H1 (cell line): Measurements from ENCODE around the gene SMARCD1. TPM values are rescaled to one million over a fixed set of nuclear protein-coding genes. Genes with fewer than 3 reads are reported as not detected.

Experiments
- CTCF ChIA-PET: fragments of 300-600 bp; sonication (Branson Sonifier 250); formaldehyde crosslinking; loops from one replicate; lab custom pipeline; 2021; ENCODE audit not compliant: partially characterized antibody; lab: Charles Lee
- POLR2A ChIA-PET: fragments of 300-600 bp; sonication (Branson Sonifier 250); formaldehyde crosslinking; loops from one replicate; lab custom pipeline; 2021; ENCODE audit warnings: inconsistent platforms; ENCODE audit not compliant: partially characterized antibody; lab: Charles Lee
- DNase-seq, 2 experiments: peaks; one replicate each; pipeline versions ENCODE4 v3.0.0 to v3.0.0-alpha.2; 2010 to 2022; ENCODE audit warnings: low spot score in 2 of 2, low read depth in 1 of 2, mixed read lengths in 1 of 2
- FAIRE-seq: peaks from 2 replicates; lab custom pipeline; 2011; peaks lifted over from hg19 to GRCh38; lab: Jason Lieb, UNC
- H2AFZ ChIP-seq: 2 replicates; pipeline ENCODE4 v1.8.1; 2012; ENCODE audit warnings: low read length, inconsistent platforms
- H2AK5ac ChIP-seq: 2 replicates; pipeline ENCODE4 v1.6.1; 2013; ENCODE audit warnings: low read depth, low read length
- H2BK120ac ChIP-seq: replicated peaks from 2 replicates; pipeline ENCODE3; 2013; ENCODE audit warnings: low read depth, low read length, inconsistent platforms
- H2BK12ac ChIP-seq: 2 replicates; pipeline ENCODE4 v1.6.1; 2013; ENCODE audit warnings: low read depth, low read length
- H2BK15ac ChIP-seq: 2 replicates; pipeline ENCODE4 v1.6.1; 2013; ENCODE audit warnings: low read length
- H2BK20ac ChIP-seq: 2 replicates; pipeline ENCODE4 v1.6.1; 2013; ENCODE audit warnings: low read length
- H2BK5ac ChIP-seq: 2 replicates; pipeline ENCODE4 v1.6.1; 2013; ENCODE audit warnings: low read depth, low read length
- H3K14ac ChIP-seq: 2 replicates; pipeline ENCODE4 v1.6.1; 2013; ENCODE audit warnings: inconsistent platforms; ENCODE audit not compliant: insufficient read length
- H3K18ac ChIP-seq: 2 replicates; pipeline ENCODE4 v1.6.1; 2013; ENCODE audit warnings: low read length; ENCODE audit errors: extremely low read depth
- H3K23ac ChIP-seq: 2 replicates; pipeline ENCODE4 v1.6.1; 2013; ENCODE audit warnings: inconsistent platforms; ENCODE audit not compliant: insufficient read length
- H3K23me2 ChIP-seq: 2 replicates; pipeline ENCODE4 v1.6.1; 2013; ENCODE audit warnings: low read depth, low read length
- H3K27ac ChIP-seq: 2 replicates; pipeline ENCODE4 v1.6.1; 2011; ENCODE audit warnings: low read depth, low read length, inconsistent platforms
- H3K27me3 ChIP-seq, 4 experiments: replicated peaks in 1 of 4; 1 replicate in 1 of 4; 2 replicates in 3 of 4; pipeline versions ENCODE4 v1.6.1 to v1.8.1; 2011 to 2013; ENCODE audit warnings: low read length in 3 of 4, mild to moderate bottlenecking in 3 of 4, inconsistent platforms in 2 of 4, mixed read lengths in 2 of 4, moderate library complexity in 1 of 4; ENCODE audit not compliant: control insufficient read depth in 3 of 4, insufficient read depth in 3 of 4; ENCODE audit errors: extremely low read depth in 1 of 4
- H3K36me3 ChIP-seq, 4 experiments: 2 replicates each; pipeline versions ENCODE4 v1.6.1 to v1.8.1; 2011 to 2013; ENCODE audit warnings: mild to moderate bottlenecking in 4 of 4, low read length in 3 of 4, moderate library complexity in 2 of 4, control low read depth in 1 of 4, inconsistent platforms in 1 of 4; ENCODE audit not compliant: insufficient read depth in 4 of 4, control insufficient read depth in 2 of 4
- H3K4ac ChIP-seq: replicated peaks from 2 replicates; pipeline ENCODE3; 2013; ENCODE audit warnings: low read length, low read depth, mixed read lengths, inconsistent platforms; ENCODE audit not compliant: insufficient read length
- H3K4me1 ChIP-seq, 4 experiments: replicated peaks in 1 of 4; 1 replicate in 1 of 4; 2 replicates in 3 of 4; pipeline versions ENCODE4 v1.6.1 to v1.8.1; 2011 to 2013; ENCODE audit warnings: low read length in 3 of 4, inconsistent platforms in 2 of 4, mixed read lengths in 1 of 4; ENCODE audit not compliant: insufficient read depth in 4 of 4, control insufficient read depth in 3 of 4
- H3K4me2 ChIP-seq, 2 experiments: 2 replicates each; pipeline versions ENCODE4 v1.6.1 to v1.8.1; 2011 to 2013; ENCODE audit warnings: low read depth in 2 of 2, low read length in 2 of 2, control low read depth in 1 of 2, inconsistent platforms in 1 of 2, mild to moderate bottlenecking in 1 of 2; ENCODE audit not compliant: insufficient read depth in 1 of 2
- H3K4me3 ChIP-seq, 4 experiments: fragments of 200-600, 300-600 bp in 1 of 4; sonication (generic), shearing (Covaris generic), sonication (Bioruptor Twin) in 1 of 4; 2 replicates each; pipeline versions ENCODE4 v1.5.1 to v1.8.1; 2011 to 2016; ENCODE audit warnings: low read length in 4 of 4, low read depth in 3 of 4, control low read depth in 2 of 4, inconsistent platforms in 2 of 4, mild to moderate bottlenecking in 2 of 4, mixed read lengths in 1 of 4, moderate library complexity in 1 of 4; ENCODE audit not compliant: insufficient read depth in 2 of 4; ENCODE audit errors: extremely low read depth in 1 of 4
- H3K56ac ChIP-seq: replicated peaks from 2 replicates; pipeline ENCODE3; 2013; ENCODE audit warnings: low read depth, mild to moderate bottlenecking, mixed read lengths, low read length, inconsistent platforms; ENCODE audit not compliant: insufficient read length
- H3K79me1 ChIP-seq: 2 replicates; pipeline ENCODE4 v1.6.1; 2013; ENCODE audit warnings: low read depth, low read length, control low read depth
- H3K79me2 ChIP-seq, 2 experiments: 2 replicates each; pipeline versions ENCODE4 v1.6.1 to v1.8.1; 2012 to 2013; ENCODE audit warnings: low read length in 2 of 2, mild to moderate bottlenecking in 2 of 2, inconsistent platforms in 1 of 2; ENCODE audit not compliant: insufficient read depth in 2 of 2, control insufficient read depth in 1 of 2
- H3K9ac ChIP-seq, 4 experiments: replicated peaks in 1 of 4; 1 replicate in 1 of 4; 2 replicates in 3 of 4; pipeline versions ENCODE4 v1.6.1 to v1.8.1; 2011 to 2013; ENCODE audit warnings: low read depth in 3 of 4, low read length in 3 of 4, control low read depth in 2 of 4, mild to moderate bottlenecking in 2 of 4, moderate library complexity in 2 of 4, inconsistent platforms in 1 of 4; ENCODE audit errors: extremely low read depth in 1 of 4
- H3K9me3 ChIP-seq, 2 experiments: 2 replicates each; pipeline versions ENCODE4 v1.6.1 to v1.8.1; 2012 to 2013; ENCODE audit warnings: mild to moderate bottlenecking in 2 of 2, moderate library complexity in 2 of 2, control low read depth in 1 of 2, inconsistent platforms in 1 of 2, low read depth in 1 of 2, low read length in 1 of 2, mixed read lengths in 1 of 2; ENCODE audit not compliant: insufficient read depth in 2 of 2
- H4K20me1 ChIP-seq, 2 experiments: replicated peaks in 1 of 2; 2 replicates each; pipeline versions ENCODE3 to v1.8.1; 2011 to 2013; ENCODE audit warnings: inconsistent platforms in 2 of 2, low read length in 2 of 2, mild to moderate bottlenecking in 1 of 2; ENCODE audit not compliant: insufficient read depth in 2 of 2, control insufficient read depth in 1 of 2
- H4K5ac ChIP-seq: 2 replicates; pipeline ENCODE4 v1.6.1; 2013; ENCODE audit warnings: low read length, low read depth, mixed read lengths, inconsistent platforms; ENCODE audit not compliant: insufficient read length
- H4K8ac ChIP-seq: 2 replicates; pipeline ENCODE4 v1.8.0; 2013; ENCODE audit warnings: mild to moderate bottlenecking, moderate library complexity, low read length, inconsistent platforms; ENCODE audit not compliant: insufficient read depth; ENCODE audit errors: extremely low read depth
- H4K91ac ChIP-seq: replicated peaks from 2 replicates; pipeline ENCODE3; 2013; ENCODE audit warnings: low read length, mixed read lengths, inconsistent platforms; ENCODE audit not compliant: insufficient read length
- ASH2L ChIP-seq: fragments of 200-600, 300-600 bp; sonication (generic); IDR thresholded peaks from one replicate; pipeline ENCODE4 v1.7.1; 2017; ENCODE audit warnings: low read length
- BACH1 ChIP-seq: IDR thresholded peaks from 2 replicates; pipeline ENCODE4 v1.6.1; 2012; ENCODE audit warnings: low read length, improper control_type of control experiment
- CBX5 ChIP-seq: fragments of 300-800, 300-1000 bp; sonication (generic); IDR thresholded peaks from 2 replicates; pipeline ENCODE4 v1.7.1; 2016; ENCODE audit warnings: antibody characterized with exemption, low read length, low read depth
- CEBPB ChIP-seq: IDR thresholded peaks from 2 replicates; pipeline ENCODE4 v1.6.1; 2012; ENCODE audit warnings: low read depth, low read length
- CTCF ChIP-seq, 3 experiments: IDR thresholded peaks; 1 replicate in 2 of 3; 2 replicates in 1 of 3; pipeline versions ENCODE4 v1.5.1 to v1.6.1; 2011; ENCODE audit warnings: low read length in 3 of 3, mild to moderate bottlenecking in 3 of 3, inconsistent platforms in 2 of 3, low read depth in 1 of 3, moderate library complexity in 1 of 3; ENCODE audit not compliant: insufficient read depth in 1 of 3; ENCODE audit errors: control extremely low read depth in 1 of 3
- EP300 ChIP-seq, 2 experiments: IDR thresholded peaks; 1 replicate in 1 of 2; 2 replicates in 1 of 2; pipeline ENCODE4 v1.6.1; 2011 to 2012; ENCODE audit warnings: low read depth in 2 of 2, low read length in 2 of 2, mild to moderate bottlenecking in 2 of 2, borderline replicate concordance in 1 of 2, inconsistent platforms in 1 of 2, moderate library complexity in 1 of 2
- JUND ChIP-seq: IDR thresholded peaks from 2 replicates; pipeline ENCODE4 v1.6.1; 2011; ENCODE audit warnings: mild to moderate bottlenecking, improper control_type of control experiment, low read length
- MAFK ChIP-seq: IDR thresholded peaks from 2 replicates; pipeline ENCODE4 v1.6.1; 2012; ENCODE audit warnings: low read depth, mild to moderate bottlenecking, improper control_type of control experiment, low read length
- SAP30 ChIP-seq: fragments of 300-600 bp; sonication (generic); IDR thresholded peaks from 2 replicates; pipeline ENCODE4 v1.7.1; 2012; ENCODE audit warnings: low read length, moderate library complexity, mild to moderate bottlenecking, inconsistent platforms; ENCODE audit not compliant: insufficient read depth, insufficient replicate concordance
- SIN3A ChIP-seq, 2 experiments: IDR thresholded peaks in 1 of 2; conservative IDR thresholded peaks in 1 of 2; 2 replicates each; pipeline ENCODE4 v1.6.1; 2011 to 2012; ENCODE audit warnings: low read length in 2 of 2, improper control_type of control experiment in 1 of 2, low read depth in 1 of 2, mild to moderate bottlenecking in 1 of 2
- SP4 ChIP-seq: IDR thresholded peaks from 2 replicates; pipeline ENCODE4 v1.6.1; 2012; ENCODE audit warnings: low read length, inconsistent platforms
- WGBS, 2 experiments: shearing (Covaris generic) in 1 of 2; methylation state at CpG; one replicate each; pipeline versions ENCODE4 v1.1.6 to v1.1.7; 2013 to 2015; ENCODE audit warnings: low lambda C conversion rate in 2 of 2, mixed read lengths in 2 of 2, inconsistent platforms in 1 of 2, low coverage in 1 of 2, missing lambda C conversion rate in 1 of 2; ENCODE audit not compliant: insufficient replicate concordance in 2 of 2, insufficient coverage in 1 of 2, insufficient read length in 1 of 2; ENCODE audit errors: extremely low coverage in 1 of 2, missing lambda C conversion rate in 1 of 2; 5-methylcytosine and 5-hydroxymethylcytosine counted together
- polyA plus RNA-seq, 7 experiments: library from polyadenylated mRNA; depleted of rRNA in 3 of 7; stranded (reverse) in 5 of 7; unstranded in 2 of 7; fragments of >200 nt in 5 of 7; fragments of 200-250 nt in 2 of 7; gene quantifications; 1 replicate in 5 of 7; 2 replicates in 1 of 7; 4 replicates in 1 of 7; pipeline versions ENCODE4 v1.2.1 to v1.2.3, GENCODE V29; 2011 to 2013; ENCODE audit warnings: missing spikeins in 2 of 7, mixed read lengths in 2 of 7
- total RNA-seq: library from RNA; stranded (reverse); fragmentation: NEBNext Ultra II Directional; extraction: Animal tissue kit (Norgen Biotek cat#: 25700); gene quantifications from 2 replicates; pipeline ENCODE4 v1.2.1, GENCODE V29; 2021

The SMARCD1 gene
- total and polyA plus RNA-seq, 2 of the 8 experiments (the other 6 are each of a cell fraction or from before 2014, with no cell fraction given) = 128 to 130 TPM

GRCh38 chr12:50060120-50060468, 25.0 kb upstream of the SMARCD1 start:
- Histone ChIP-seq H3K27ac (no peak overlapping the region), H3K36me3 (no peaks in the 10 kb centered on the region), H2AFZ (no peak overlapping the region), H3K27me3 (peaks cover 19 to 59% (median 44%) of the 10 kb centered on the region in 4 experiments), H3K4me1 (peaks cover 3 to 9% (median 8%) of the 10 kb centered on the region in 4 experiments), H3K56ac (no peak overlapping the region), H2AK5ac (no peak overlapping the region), H3K14ac (no peak overlapping the region), H2BK5ac (no peak overlapping the region), H3K79me2 (no peaks in the 10 kb centered on the region), H3K23ac (no peak overlapping the region), H4K5ac (no peak overlapping the region), H3K9ac (no peak overlapping the region), H2BK20ac (no peak overlapping the region), H3K23me2 (peaks cover 8% of the 10 kb centered on the region), H2BK12ac (no peak overlapping the region), H4K20me1 (peaks cover 2 to 4% of the 10 kb centered on the region in 2 experiments), H3K4me2 (no peak overlapping the region), H2BK15ac (no peak overlapping the region), H3K4me3 (no peak overlapping the region), H3K18ac (no peak overlapping the region), H4K8ac (no peak overlapping the region), H4K91ac (no peak overlapping the region), H3K79me1 (no peaks in the 10 kb centered on the region), H2BK120ac (no peak overlapping the region), H3K4ac (no peak overlapping the region), H3K9me3 (no peaks in the 10 kb centered on the region)
- 70% methylated on average over 4 of the region's 4 CpGs; no CpG with 5 or more reads in 1 of the 2 experiments for WGBS, 2 experiments
- no peak for DNase-seq
- ChIA-PET POLR2A (interaction anchor here (0.6 to 0.8 kb wide), 2 partner anchors 8 to 35 kb away, joined by 3 read pairs; partner anchors contain the start of gene RACGAP1), CTCF (interaction anchor here (0.6 to 22.8 kb wide), 5 partner anchors 12 to 116 kb away, joined by 3 to 420 read pairs (median 115); partner anchors contain the start of gene AQP6)
- no peak for FAIRE-seq
- TF ChIP-seq SIN3A (conservative IDR thresholded peaks at IDR 0.05 in 1 of 2, IDR thresholded peaks at IDR 0.05 in 1 of 2; ENCODE audit: low read depth in 1 of 2, low read length in 2 of 2) = no peak
- no peak for TF ChIP-seq CBX5
- TF ChIP-seq EP300 (IDR thresholded peaks at IDR 0.05; ENCODE audit: borderline replicate concordance in 1 of 2, low read depth in 2 of 2, low read length in 2 of 2) = no peak
- TF ChIP-seq BACH1 = no peak
- no peak for TF ChIP-seq JUND
- TF ChIP-seq ASH2L = no peak
- no peak for TF ChIP-seq MAFK
- no peak for TF ChIP-seq CTCF (IDR thresholded peaks at IDR 0.05; ENCODE audit: control extremely low read depth in 1 of 3, insufficient read depth in 1 of 3, low read depth in 1 of 3, low read length in 3 of 3)
- no peak for TF ChIP-seq CEBPB
- no peak for TF ChIP-seq SP4
- TF ChIP-seq SAP30 = no peak
